ENCODE measurements around the gene SYNE2.

The SYNE2 gene

DNA sequence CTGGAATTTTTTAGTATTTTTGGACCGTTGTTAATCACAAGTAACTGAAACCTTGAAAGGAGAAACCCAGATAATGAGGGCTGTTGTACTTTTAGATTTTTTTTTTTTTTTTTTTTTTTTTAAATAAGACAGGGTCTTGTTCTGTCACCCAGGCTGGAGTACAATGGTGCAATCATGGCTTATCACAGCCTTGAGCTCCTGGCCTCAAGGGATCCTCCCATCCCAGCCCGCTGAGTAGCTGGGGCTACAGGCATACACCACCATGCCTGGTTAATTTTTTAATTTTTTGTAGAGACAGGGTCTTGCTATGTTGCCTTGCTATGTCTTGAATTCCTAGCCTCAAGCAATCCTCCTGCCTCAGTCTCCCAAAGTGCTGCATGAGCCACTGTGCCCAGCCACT, 211.6 kb downstream of the SYNE2 start:
- H3K4me2 ChIP-seq (ENCODE audit: low read length) = no peak overlapping the region
- H3K4me3 ChIP-seq (ENCODE audit: low read depth, low read length) = no peak overlapping the region
- no peaks in the 10 kb centered on the region for H3K36me3 ChIP-seq (ENCODE audit: control insufficient read depth, insufficient read depth, low read length)
- TF ChIP-seq, protein P1, sequence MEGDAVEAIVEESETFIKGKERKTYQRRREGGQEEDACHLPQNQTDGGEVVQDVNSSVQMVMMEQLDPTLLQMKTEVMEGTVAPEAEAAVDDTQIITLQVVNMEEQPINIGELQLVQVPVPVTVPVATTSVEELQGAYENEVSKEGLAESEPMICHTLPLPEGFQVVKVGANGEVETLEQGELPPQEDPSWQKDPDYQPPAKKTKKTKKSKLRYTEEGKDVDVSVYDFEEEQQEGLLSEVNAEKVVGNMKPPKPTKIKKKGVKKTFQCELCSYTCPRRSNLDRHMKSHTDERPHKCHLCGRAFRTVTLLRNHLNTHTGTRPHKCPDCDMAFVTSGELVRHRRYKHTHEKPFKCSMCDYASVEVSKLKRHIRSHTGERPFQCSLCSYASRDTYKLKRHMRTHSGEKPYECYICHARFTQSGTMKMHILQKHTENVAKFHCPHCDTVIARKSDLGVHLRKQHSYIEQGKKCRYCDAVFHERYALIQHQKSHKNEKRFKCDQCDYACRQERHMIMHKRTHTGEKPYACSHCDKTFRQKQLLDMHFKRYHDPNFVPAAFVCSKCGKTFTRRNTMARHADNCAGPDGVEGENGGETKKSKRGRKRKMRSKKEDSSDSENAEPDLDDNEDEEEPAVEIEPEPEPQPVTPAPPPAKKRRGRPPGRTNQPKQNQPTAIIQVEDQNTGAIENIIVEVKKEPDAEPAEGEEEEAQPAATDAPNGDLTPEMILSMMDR (IDR thresholded peaks at IDR 0.05) = no peak
- no peaks in the 10 kb centered on the region for H3K27me3 ChIP-seq (ENCODE audit: control insufficient read depth, insufficient read depth, low read length)
- H3K79me2 ChIP-seq = no peaks in the 10 kb centered on the region
- no peak overlapping the region for H3K27ac ChIP-seq
- H3K9ac ChIP-seq = no peak overlapping the region
- no peak overlapping the region for H2AFZ ChIP-seq
- no peaks in the 10 kb centered on the region for H3K4me1 ChIP-seq
- no peaks in the 10 kb centered on the region for H3K9me3 ChIP-seq (ENCODE audit: control insufficient read depth, low read length)

DNA sequence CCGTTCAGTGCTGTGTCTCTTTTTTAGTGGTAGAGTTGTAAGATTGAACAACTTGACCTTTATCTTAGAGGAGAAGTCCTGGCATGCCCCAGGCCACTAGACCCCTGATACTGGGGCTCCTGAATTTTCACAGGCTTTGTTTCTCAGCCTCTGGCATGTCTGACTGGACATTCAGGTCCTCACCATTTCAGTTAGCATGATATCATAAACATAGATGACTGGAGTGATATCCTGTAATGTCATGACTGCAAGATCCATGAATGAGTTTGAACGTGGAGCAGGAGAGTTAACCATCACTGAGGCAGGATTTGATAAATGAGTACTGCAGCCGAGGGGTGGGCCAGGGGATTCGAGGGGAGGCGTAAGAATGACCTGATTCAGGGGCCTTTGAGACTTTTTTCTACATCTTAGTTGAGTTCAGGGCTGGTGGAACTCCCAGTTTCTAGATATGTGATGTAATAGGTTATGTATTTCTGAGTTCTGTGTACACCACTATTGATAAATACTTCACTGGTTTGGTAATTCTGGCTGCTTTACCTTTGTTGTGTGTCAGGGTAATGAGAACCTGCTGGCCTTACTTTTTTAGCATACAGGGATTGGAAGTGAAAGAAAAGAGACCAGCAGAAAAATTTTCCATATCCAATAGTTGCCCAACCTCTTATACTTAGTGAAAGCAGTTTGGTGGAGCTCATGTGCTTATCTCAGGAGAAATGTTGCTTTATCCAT, 217.0 kb downstream of the SYNE2 start:
- TF ChIP-seq, protein P1 (IDR thresholded peaks at IDR 0.05) = no peak
- H3K36me3 ChIP-seq (ENCODE audit: control insufficient read depth, insufficient read depth, low read length) = no peaks in the 10 kb centered on the region
- H3K27ac ChIP-seq = no peak overlapping the region

DNA sequence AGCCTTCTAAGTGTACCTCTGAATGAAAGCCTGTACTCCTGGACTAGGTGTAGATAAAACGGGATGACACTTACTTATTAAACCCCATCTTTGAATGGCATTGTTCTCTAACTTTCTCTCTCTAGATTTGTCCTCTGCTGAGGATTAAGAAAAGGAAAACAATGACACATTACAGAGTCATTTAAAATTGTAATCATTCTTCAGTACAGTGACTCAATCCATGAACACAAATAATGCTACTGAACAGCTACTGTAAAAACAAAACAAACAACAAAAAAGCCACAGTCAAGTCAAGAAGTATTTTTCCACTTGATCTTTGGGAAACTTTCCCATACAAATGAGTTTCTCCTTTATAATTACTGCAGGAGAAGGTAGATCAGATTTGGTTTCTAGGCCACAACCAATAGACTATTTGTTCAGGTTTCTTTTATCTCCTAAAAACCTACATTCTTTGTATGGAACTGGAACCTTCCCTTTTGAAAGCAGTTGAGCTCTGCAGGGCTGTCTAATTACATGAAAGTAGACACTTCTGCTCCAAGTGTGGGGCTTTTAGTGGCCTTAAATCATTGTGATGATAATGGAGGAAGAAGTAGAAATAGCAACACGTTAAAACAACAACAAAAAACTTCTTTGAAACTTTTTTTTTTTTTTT, 222.3 kb downstream of the SYNE2 start:
- H2AFZ ChIP-seq = no peak overlapping the region
- no peaks in the 10 kb centered on the region for H3K36me3 ChIP-seq (ENCODE audit: control insufficient read depth, insufficient read depth, low read length)
- no peak overlapping the region for H3K4me3 ChIP-seq (ENCODE audit: low read depth, low read length)
- TF ChIP-seq, protein P1 (IDR thresholded peaks at IDR 0.05) = no peak
- H3K4me1 ChIP-seq = no peaks in the 10 kb centered on the region
- H3K9me3 ChIP-seq (ENCODE audit: control insufficient read depth, low read length) = no peaks in the 10 kb centered on the region
- H3K27me3 ChIP-seq (ENCODE audit: control insufficient read depth, insufficient read depth, low read length) = no peaks in the 10 kb centered on the region
- H3K4me2 ChIP-seq (ENCODE audit: low read length) = no peak overlapping the region
- no peak overlapping the region for H3K9ac ChIP-seq
- no peak overlapping the region for H3K27ac ChIP-seq
- no peaks in the 10 kb centered on the region for H3K79me2 ChIP-seq

More for the DNA sequence above, 217.0 kb downstream of the SYNE2 start:
- Histone ChIP-seq H3K9me3 (ENCODE audit: control insufficient read depth, low read length) (no peaks in the 10 kb centered on the region), H3K4me1 (no peaks in the 10 kb centered on the region), H2AFZ (no peak overlapping the region), H3K79me2 (no peaks in the 10 kb centered on the region), H3K4me3 (ENCODE audit: low read depth, low read length) (no peak overlapping the region), H3K4me2 (ENCODE audit: low read length) (no peak overlapping the region), H3K9ac (no peak overlapping the region), H3K27me3 (ENCODE audit: control insufficient read depth, insufficient read depth, low read length) (no peaks in the 10 kb centered on the region)

DNA sequence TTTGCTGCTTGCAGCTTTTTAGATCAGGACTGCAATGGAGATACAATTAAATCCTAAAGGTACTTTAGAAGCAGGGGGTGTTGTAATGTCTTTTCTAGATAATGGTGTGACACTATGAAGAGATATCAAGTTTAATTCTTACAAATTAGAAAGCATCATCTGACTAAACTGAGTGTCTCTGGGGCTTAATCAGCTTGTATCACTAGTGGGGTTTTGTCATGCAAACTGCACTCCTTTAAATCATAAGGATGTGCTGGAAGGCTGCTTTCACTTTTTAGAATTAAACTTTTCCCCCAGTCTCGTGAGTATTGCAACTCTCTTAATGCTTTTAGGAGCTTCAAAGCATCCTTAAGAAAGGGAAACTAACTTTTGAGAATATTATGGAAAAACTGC, 222.8 kb downstream of the SYNE2 start:
- no peaks in the 10 kb centered on the region for H3K36me3 ChIP-seq (ENCODE audit: control insufficient read depth, insufficient read depth, low read length)
- TF ChIP-seq, protein P1 (IDR thresholded peaks at IDR 0.05) = no peak
- H3K4me1 ChIP-seq = no peaks in the 10 kb centered on the region
- H3K27ac ChIP-seq = no peak overlapping the region
- H3K27me3 ChIP-seq (ENCODE audit: control insufficient read depth, insufficient read depth, low read length) = no peaks in the 10 kb centered on the region
- no peak overlapping the region for H3K4me3 ChIP-seq (ENCODE audit: low read depth, low read length)
- H3K4me2 ChIP-seq (ENCODE audit: low read length) = no peak overlapping the region
- no peaks in the 10 kb centered on the region for H3K79me2 ChIP-seq
- no peak overlapping the region for H3K9ac ChIP-seq
- H2AFZ ChIP-seq = no peak overlapping the region
- no peaks in the 10 kb centered on the region for H3K9me3 ChIP-seq (ENCODE audit: control insufficient read depth, low read length)
